ENCODE data around the gene DCT. TPM values are rescaled to one million over a fixed set of nuclear protein-coding genes. Genes with fewer than 3 reads are reported as not detected.
A peak's percentile ranks its signal among the peaks of the same experiment; 100 is the strongest.

Gene DCT
- polyA plus RNA-seq, 4 donors = 0.17 to 0.55 (median 0.23) TPM

DNA sequence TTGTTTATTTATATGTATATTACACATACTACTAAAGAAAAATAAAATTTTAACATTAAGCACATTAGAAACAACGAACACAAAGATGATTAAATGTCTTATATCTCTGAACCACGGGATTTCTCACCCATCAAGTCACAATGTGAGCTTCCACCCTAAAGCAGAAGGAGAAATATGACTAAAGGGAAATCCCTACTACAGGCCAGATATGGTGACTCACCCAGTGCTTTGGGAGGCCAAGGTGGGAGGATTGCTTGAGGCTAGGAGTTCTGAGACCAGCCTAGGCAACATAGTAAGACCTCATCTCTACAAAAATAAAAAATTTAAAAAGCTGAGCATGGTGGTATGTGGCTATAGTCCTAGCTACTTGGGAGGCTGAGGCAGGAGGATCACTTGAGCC lies 24.6 kb downstream of the DCT start:
- DNase-seq (ENCODE audit: low read depth in 4 of 4, low spot score in 2 of 4) = no peak

DNA sequence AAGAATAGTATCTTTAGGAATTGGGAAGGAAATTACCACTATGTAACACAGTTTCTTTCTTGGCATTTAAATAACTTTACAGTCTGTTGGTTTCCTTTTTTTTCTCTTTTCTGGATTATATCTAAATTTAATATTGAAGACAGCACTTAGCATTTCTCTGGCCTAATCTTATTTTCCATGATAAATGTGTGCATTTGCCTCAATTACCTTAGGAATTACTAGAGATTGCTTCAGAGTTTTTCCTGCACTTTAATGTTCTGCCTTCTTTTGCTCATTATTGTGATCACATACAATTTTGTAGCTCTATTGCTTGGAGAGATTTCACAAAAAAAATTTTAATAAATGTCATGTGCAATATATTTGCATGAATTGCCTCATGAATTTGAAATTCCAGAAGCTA lies 25.1 kb downstream of the DCT start:
- no peak for DNase-seq (ENCODE audit: low read depth in 4 of 4, low spot score in 2 of 4)

DNA sequence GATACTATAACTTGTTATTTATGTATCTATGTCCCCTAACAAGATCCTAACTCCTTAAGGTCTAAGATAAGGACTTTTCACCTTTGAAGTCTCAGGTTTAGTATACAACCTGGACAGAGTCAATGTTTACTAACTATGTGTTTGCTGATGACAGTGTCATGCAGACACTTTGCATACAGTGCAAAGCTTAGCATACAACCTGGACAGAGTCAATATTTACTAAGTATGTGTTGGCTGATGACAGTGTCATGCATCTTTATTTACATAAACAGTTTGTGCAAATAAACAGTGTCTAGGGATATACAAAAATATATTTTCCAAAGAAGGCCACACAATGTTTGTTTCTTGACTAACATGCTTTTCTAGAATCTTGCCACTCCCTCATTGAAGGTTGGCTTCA lies 34.7 kb downstream of the DCT start:
- no peak for DNase-seq (ENCODE audit: low read depth in 4 of 4, low spot score in 2 of 4)

DNA sequence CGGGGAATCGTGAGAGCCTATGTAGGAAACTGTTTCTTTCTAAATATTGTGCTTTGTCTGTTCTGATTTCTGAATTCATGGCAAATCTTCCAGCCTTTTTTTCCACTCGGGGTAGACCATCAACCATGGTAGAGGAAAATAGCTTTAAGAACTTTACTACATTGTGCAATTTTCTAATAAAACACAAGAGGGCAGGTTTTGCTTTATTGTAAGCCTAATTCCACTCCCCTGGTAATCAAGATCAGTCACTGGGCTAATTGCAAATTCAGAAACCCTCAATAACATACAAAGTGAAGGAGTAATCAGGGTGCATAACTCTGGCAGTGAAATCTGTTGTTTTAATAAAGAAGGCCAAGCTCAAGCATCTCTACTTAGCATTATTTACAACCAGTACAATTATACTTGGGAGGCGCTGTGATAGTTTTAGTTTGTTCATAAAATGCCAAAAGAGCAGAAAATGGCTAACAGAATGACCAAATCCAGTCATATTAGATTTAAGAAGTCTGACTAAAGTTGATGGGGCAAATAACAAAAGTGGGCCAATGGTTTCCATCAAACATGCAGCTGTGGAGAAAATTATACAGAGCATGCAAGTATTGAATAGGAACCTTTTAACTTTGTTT lies 43.8 kb downstream of the DCT start:
- DNase-seq (ENCODE audit: low read depth in 4 of 4, low spot score in 2 of 4) = peak in 3 of 4 donors; percentile 7 to 56 (median 23)

DNA sequence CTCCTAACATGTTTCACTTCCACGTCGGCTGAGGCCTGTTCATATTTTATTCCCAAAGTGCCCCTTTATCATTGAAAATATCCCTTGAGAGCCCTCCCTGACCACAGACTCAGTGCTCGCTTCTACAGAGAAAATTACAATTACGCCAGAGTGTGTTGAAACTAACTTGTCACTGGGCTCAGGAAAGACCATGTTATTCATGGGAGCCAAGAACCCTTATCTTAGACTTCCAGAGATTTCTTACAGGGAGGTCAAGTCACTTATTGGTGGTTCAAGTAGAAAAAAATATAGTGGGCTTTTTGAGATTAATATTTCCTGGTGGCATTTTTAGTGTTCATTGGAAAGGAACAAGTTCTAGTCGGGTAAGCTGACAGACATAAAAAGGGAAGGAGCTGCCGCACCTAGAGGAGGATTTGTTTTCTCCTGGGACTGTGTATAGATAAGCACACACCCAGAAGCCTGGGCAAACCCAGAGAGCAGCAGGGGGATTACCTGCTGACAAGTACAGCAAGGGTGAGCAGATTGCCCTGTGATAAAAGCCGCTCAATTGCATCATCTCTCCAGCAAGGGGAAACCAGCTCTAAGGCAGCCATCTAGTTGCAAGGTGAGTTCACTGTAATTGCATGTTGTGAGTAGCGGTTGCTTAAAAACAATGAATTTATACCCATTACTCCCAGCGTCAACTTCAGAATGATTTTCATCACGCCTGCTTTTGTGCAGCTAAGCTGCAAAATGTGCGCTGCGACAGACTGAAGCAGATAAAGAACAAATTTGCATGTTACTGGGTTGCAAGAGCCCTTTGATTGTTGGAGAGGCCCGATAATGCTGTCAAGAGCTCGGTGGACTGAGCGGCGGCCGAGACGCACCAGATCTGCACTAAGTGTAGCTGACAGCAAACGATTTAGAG lies 46.2 kb downstream of the DCT start:
- no peak for DNase-seq (ENCODE audit: low read depth in 4 of 4, low spot score in 2 of 4)

DNA sequence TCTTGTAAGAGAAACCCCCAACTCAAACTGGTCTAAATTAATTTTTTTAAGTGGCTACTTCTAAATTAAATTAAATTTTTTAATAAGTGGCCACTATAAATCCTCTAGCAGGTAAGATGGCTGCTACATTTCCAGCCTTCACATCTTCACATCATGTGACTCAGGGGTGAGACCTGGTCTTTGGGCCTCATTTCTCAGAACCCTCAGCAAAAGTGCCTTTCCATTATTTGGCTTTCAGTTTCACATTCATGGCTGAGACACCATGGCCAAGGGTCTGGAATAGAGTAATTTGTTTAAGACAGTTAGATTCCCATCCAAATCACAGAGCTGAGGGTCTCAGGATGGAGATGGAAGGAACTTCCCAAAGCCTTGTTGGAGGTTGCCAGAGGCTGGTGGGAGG lies 47.5 kb downstream of the DCT start:
- DNase-seq (ENCODE audit: low read depth in 4 of 4, low spot score in 2 of 4) = no peak

DNA sequence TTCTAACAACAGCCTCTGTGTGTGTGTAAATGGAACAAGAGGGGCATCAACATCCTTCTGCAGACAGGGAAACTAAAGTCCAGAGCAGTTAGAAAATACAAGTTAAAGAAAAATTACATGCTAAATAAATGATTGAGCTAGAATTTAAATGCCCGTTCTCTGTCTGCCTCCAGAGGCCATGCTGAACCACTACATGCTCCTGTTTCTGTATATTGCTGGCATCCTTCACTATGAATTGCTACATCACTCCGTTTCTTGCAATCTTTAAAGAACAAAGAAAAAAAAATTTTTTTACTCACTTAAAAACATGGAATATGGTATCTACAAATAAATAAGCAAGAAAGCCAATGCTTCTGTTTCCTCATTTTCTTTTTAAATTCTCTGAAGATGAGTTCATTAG lies 47.9 kb downstream of the DCT start:
- no peak for DNase-seq (ENCODE audit: low read depth in 4 of 4, low spot score in 2 of 4)

DNA sequence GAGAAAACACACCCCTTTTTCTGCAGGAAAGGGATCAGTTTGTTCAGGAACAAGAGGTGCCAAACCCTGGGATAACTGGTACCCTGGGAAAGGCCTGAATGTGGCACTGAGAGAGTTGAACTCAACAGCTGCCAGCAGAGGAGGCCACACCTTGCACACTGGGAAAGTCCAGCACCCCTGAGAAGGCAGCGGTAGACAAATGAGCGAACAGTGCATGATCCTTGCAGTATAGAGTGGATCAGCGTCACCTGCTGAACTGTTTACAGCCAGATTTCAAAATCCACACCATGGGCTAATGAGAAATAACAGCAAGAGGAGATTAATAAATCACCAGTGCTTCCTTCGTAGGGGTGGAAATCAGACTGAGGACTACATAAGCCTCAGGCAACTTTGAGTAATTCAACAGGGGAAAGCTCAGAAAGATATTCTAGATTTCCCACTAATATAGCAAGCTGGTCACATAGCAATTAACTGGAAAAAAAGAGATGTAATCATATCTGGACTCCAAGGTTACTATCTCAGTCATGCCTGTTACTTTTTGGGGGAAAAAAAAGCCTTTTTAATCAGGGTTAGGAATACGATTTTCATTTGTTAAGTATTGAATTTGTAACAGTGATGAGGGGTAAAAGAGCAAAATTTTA lies 52.0 kb downstream of the DCT start:
- no peak for DNase-seq (ENCODE audit: low read depth in 4 of 4, low spot score in 2 of 4)

DNA sequence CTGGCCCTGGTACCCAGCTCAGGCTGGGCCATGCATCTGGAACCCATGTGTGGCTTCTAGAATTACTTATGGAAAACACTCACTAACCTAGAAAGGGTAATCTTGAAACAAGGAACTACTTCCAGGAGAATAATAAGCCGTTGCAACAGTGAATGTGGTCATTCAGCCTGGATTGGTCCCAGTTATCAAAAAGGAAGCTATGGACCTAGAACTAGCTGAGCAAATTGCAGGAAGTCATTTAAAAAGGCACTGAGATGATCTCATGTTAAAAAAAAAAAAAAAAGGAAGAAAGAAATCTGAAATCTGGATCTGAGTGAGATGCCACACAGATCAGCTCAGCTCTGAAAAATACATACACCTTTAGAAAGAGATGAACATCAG lies 59.6 kb downstream of the DCT start:
- no peak for DNase-seq (ENCODE audit: low read depth in 4 of 4, low spot score in 2 of 4)

DNA sequence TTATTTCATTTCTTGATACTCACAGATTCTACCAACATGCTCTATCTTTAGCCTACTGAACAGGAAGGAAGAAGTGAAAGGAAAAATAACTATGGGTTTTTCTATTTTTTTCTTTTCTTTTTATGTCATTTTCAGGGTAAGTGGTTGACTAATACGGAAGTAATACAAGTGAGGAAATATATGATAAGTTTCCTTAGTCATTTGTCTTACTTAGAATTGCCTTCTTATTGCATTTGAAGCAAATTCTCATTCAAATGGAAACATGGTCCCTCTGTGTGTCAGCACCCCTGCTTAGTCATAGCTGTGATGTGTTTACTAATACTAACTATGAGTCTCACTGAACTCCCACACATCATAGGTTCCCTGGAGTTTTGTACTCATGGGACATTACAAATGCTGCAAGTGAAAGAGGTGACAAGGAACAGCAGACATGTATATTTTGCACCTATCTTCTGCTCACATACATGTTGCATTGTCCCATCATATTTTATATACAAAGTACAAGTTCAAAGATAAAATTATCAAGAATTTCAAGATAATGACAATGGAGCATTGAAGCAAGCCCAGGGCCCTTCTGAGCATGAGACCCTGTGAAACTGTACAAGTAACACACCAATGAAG lies 60.1 kb downstream of the DCT start:
- DNase-seq (ENCODE audit: low read depth in 4 of 4, low spot score in 2 of 4) = no peak

DNA sequence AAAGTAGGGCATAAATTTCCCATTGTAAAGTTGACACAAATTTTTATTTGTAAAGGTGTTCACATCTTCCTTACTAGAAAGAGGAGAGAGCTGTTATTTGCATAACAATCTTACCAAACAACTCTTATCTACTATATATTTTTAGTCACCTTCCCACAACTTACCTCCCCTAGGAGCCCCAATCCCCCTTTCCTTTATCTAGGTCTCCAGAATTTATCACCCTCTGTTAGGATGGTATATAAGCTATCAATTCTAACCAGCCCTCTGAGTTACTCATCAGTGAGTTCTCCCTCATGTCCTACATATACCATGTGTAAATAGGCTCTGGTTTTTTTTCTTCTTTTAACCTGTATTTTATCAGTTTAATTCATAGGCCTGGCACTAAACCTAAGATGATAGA lies 62.2 kb downstream of the DCT start:
- DNase-seq (ENCODE audit: low read depth in 4 of 4, low spot score in 2 of 4) = no peak

DNA sequence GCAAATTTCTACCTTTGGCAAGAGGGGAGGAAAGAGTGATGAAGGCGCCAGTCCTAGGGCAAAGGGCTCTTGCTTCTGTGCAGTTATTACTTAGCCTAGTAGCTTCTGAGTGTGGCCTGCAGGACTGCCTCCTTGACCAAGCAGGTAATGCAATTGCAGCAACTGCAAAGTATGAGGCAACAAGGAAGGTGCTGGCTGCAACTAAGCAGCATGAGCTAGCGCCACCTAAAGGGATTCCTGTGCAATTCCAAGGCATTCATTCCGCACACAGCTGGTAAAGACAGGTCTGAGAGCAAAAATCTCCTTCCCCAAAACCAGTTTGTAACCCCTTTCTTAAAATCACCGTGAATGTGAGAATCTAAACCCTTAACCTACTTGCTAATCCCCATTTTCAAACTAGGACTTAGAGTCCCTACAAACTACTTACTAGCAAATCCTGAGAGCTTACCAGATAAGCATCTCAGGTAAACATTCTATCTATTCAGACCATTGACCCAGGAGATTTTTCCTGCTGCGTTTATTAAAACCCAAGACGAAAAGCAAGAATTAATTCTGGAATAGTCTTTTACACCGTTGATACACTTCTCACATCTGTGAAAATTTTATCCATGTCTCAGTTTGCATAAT lies 62.9 kb downstream of the DCT start:
- DNase-seq (ENCODE audit: low read depth in 4 of 4, low spot score in 2 of 4) = no peak

DNA sequence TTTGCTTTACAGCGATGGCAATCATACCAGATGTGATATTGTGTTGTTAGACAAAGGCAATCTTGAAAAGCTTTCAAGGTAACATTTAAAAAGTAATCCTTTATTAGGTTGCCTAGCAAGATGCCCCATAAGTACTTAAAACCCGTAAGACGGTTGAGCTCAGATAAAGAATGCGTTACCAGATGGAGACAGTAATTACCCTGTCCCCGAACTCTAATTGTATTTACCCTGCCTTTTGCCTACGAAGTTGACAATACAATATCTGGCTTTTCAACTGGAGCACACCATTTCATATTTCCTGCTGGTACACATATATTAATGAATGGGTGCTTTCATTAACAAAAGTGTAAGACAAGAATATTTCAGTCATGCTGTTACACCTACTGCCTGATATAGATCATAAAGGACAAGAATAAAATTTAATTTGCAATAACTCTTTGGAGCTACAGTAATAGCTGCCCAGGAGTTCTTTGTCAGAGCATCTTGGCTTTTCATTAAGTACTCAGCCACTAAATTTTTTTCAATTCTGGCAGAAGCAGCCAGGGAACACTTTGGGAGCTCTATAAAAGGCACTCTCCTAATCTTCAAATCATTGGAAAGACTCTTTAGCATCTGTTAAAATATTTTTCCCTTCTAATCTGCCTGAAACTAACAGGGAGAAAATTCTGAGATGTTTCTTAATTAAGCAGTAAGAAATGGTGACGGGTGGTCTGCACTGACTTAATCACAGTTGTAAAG lies 63.8 kb downstream of the DCT start:
- DNase-seq (ENCODE audit: low read depth in 4 of 4, low spot score in 2 of 4) = no peak

DNA sequence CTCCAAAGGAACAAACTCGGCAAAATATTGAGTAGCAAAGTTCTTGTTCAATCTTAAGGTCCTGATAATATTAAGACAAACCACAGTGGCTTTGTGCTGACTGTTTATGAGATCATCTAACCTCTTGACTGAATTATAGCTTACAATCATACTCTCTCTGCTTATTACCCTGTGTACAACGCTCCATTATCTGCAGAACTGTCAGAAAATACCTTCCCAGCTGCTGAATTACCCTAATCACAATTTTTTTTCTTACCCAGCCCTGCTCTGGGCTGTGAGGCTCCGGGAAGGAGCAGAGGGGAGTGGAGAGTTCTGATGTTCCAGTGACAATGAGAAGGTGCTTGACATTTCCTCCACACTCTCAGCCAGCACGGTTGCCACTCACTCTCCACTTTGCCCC lies 64.8 kb downstream of the DCT start:
- no peak for DNase-seq (ENCODE audit: low read depth in 4 of 4, low spot score in 2 of 4)

DNA sequence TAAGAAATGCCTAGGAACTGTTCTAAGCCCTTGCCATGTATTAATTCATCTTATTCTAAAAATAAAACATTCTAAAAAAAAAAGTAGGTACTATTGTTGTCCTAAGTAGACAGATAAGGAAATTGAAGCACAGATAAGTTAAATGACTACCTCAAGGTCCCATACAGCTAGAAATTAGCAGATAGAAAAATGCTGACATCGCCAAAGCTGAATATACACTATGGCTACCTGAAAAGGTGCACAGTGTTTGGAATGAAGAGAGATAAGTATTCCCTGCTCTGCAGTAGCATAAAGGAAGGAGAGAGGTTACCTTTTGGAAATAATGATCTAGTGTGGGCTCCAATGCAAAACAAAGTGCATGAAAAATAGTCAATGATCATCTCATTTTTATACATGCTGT lies 65.3 kb downstream of the DCT start:
- no peak for DNase-seq (ENCODE audit: low read depth in 4 of 4, low spot score in 2 of 4)

DNA sequence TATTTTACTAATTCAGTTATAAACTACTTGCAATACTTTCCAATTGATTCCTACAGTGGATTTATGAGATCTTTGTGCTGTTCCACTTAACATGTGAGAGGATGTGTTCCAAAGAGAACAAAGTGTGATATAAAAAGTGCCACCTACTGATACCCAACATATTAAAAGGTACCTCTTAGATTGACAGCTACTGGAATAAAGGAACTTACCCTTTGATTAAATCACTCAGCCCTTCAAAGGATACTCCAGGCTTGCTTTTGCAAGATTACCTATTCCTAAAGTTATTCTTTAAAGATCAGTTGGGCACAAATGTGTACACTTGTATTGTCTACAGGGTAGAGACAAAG lies 65.9 kb downstream of the DCT start:
- no peak for DNase-seq (ENCODE audit: low read depth in 4 of 4, low spot score in 2 of 4)

DNA sequence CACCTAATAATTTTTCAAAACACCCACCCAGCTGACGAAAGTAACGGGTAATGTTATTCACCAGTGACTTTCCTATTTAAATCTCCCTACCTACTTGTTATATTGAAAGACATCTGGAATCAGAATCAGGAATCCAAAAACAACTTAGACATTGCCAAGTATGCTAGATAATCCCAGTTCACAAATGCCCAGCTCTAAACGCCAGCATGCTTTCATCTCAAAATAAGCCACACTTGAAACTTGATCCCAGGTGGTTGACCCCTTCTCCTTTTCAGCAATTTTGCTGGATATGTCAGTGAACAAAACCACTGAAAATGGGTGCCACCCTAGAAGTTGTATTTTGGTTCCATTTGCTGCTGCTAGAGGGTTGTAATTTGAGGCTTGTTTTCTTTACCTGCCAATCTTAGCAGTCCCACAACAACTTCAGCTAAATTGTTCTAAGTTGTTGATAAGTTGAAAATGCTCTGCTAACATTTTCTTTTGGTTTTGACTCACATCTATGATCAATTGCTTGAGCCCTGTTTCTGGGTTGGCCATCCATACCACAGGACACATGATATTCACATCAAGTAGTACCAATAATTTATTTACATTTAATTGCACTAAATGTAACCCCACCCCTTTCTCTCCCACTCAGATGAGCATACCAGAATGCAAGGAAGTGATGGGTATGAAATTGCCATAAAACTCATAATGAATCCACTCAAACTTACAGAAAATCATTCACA lies 66.4 kb downstream of the DCT start:
- no peak for DNase-seq (ENCODE audit: low read depth in 4 of 4, low spot score in 2 of 4)

DNA sequence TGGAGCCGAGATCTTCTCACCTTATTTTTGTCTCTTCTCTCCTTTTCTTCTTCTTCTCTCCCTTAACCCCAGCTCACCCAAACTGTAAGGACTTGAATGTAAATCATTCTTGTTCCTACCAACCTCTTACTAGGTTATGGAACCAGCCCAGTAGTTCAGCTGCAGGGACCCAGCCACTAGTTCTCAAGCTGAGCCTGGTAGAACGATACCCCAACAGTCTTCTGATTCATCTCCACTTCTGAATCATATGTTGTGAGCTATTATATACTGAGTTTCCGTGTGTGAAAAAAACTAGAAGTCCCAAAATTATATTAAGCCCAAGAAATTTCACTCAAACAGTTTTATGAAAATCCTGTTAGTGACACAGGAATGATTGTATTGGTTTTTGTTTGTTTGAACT lies 67.7 kb downstream of the DCT start:
- DNase-seq (ENCODE audit: low read depth in 4 of 4, low spot score in 2 of 4) = no peak

DNA sequence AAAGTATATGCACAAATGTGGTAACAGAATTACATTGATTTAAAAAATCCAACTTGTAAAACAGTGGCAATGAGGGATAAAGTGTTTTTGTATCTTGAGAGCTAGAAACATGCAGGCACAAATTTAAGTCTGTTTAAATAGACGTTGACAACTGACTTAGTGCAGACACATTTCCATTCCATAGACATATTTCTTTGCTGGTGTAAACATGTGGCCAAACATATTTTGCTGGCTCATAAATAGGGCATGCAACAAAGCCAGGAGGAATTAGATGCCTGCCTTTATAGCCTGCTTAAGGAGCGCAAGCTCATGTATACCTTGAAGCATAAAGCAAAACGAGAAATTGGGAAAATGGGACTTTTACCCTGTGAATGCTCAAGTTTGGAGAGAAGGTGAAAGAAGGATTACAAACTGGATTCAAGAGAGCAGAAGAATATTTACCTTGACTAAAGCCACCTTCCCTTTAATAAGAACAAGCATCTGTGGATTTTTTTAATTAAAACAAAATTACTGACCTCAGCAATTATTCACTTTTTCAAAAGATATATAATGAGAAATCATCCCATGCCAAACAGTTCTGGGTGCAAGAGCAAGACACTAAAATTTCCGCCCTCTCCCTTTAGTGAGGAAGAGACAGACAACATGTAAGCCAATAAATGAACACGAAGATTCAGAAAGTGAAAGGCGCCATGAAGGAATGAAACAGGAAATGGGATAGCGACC lies 71.0 kb downstream of the DCT start:
- no peak for DNase-seq (ENCODE audit: low read depth in 4 of 4, low spot score in 2 of 4)

Measured in left renal cortex interstitium (tissue), 4 donors.